A673 (cell line): Measurements from ENCODE around the gene TBC1D9B. TPM values are rescaled to one million over a fixed set of nuclear protein-coding genes. Genes with fewer than 3 reads are reported as not detected.

Experiments
- BruUV-seq: library from RNA; stranded (reverse); fragments of 400-500 nt; replicated peaks from 2 replicates; lab custom pipeline; 2021; lab: Mats Ljungman, UMichigan
- CTCF ChIA-PET: fragments of 300-600 bp; sonication (Branson Sonifier 250); formaldehyde crosslinking; loops from one replicate; lab custom pipeline; 2022; ENCODE audit warnings: antibody characterized with exemption; lab: Charles Lee
- POLR2A ChIA-PET: fragments of 300-600 bp; sonication (Branson Sonifier 250); formaldehyde crosslinking; loops from one replicate; lab custom pipeline; 2022; ENCODE audit warnings: antibody characterized with exemption; ENCODE audit not compliant: low non-redundant PET; lab: Charles Lee
- DNase-seq: peaks from one replicate; pipeline ENCODE4 v3.0.0-alpha.2; 2015; ENCODE audit warnings: low spot score
- H3K27ac ChIP-seq: fragments of 200-600 bp; sonication (generic); 2 replicates; pipeline ENCODE4 v1.5.1; 2016; ENCODE audit warnings: mixed run types, low read depth, mild to moderate bottlenecking, mixed read lengths, antibody characterized with exemption, low read length; ENCODE audit not compliant: poor library complexity, severe bottlenecking
- H3K27me3 ChIP-seq: fragments of 200-600 bp; sonication (generic); replicated peaks from 2 replicates; pipeline ENCODE4 v1.6.1; 2017; ENCODE audit warnings: mixed run types, low read depth, mild to moderate bottlenecking, mixed read lengths, antibody characterized with exemption, low read length; ENCODE audit not compliant: insufficient read depth, poor library complexity
- H3K36me3 ChIP-seq: fragments of 200-600 bp; sonication (generic); 2 replicates; pipeline ENCODE4 v1.6.1; 2016; ENCODE audit warnings: mixed run types, mild to moderate bottlenecking, mixed read lengths, antibody characterized with exemption, low read length; ENCODE audit not compliant: insufficient read depth, poor library complexity, severe bottlenecking
- H3K4me1 ChIP-seq: fragments of 200-600 bp; sonication (generic); 2 replicates; pipeline ENCODE4 v1.6.1; 2017; ENCODE audit warnings: mixed run types, mild to moderate bottlenecking, mixed read lengths, antibody characterized with exemption, low read length; ENCODE audit not compliant: insufficient read depth, poor library complexity, severe bottlenecking
- H3K4me3 ChIP-seq: fragments of 200-600 bp; sonication (generic); 2 replicates; pipeline ENCODE4 v1.5.1; 2016; ENCODE audit warnings: low read depth, mixed run types, mild to moderate bottlenecking, mixed read lengths, low read length; ENCODE audit not compliant: poor library complexity, severe bottlenecking
- H3K9me3 ChIP-seq: fragments of 200-600 bp; sonication (generic); 2 replicates; pipeline ENCODE4 v1.6.1; 2016; ENCODE audit warnings: mixed run types, low read depth, mild to moderate bottlenecking, mixed read lengths, antibody characterized with exemption, low read length; ENCODE audit not compliant: poor library complexity, severe bottlenecking
- EZH2 ChIP-seq: fragments of 200-600 bp; sonication (generic); IDR thresholded peaks from 2 replicates; pipeline ENCODE4 v1.6.1; 2017; ENCODE audit warnings: borderline replicate concordance, low read depth, mild to moderate bottlenecking, mixed read lengths, antibody characterized with exemption, low read length; ENCODE audit not compliant: poor library complexity, severe bottlenecking
- intact Hi-C: fragments of 100-400 bp; cut with micrococcal nuclease; formaldehyde crosslinking; loops from one replicate; pipeline ENCODE4 v1.10.0; 2022; ENCODE audit not compliant: unreplicated experiment
- total RNA-seq: library from RNA; stranded (reverse); gene quantifications from 2 replicates; pipeline ENCODE4 v1.2.3, GENCODE V29; 2021
- TF ChIP-seq, protein P1 (sequence below): fragments of 300-800, 200-600 bp; sonication (generic); conservative IDR thresholded peaks from 2 replicates; pipeline ENCODE4 v1.5.1; 2017; ENCODE audit warnings: low read depth, mild to moderate bottlenecking, antibody characterized with exemption, low read length, moderate library complexity, mixed read lengths

TBC1D9B gene
- total RNA-seq, 1 experiment from 2014 or later, result 68.2 TPM

DNA sequence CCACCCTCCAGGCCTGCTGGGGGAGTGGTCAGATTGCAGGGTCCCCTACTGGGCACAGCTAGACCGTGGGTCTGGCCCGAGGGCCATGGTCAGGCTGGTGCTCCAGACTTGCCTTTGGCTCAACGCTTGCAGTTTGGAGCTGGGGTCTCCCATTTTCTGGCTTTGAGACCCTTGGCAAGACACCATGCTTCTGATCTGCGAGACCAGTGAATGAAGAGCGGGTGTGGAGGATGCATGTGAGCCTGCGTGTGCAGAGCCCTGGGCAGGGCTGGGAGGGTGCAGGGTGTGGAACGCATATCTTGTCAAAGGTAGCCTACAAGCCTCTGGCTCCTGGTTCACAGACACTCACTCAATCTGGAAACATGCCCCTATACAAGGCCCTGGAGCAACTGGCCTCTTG is 43.0 kb downstream of the TBC1D9B start:
- no peaks in the 10 kb centered on the region for H3K9me3 ChIP-seq
- peaks cover 11% of the 10 kb centered on the region for H3K36me3 ChIP-seq
- no peak for TF ChIP-seq EZH2
- TF ChIP-seq, protein P1, sequence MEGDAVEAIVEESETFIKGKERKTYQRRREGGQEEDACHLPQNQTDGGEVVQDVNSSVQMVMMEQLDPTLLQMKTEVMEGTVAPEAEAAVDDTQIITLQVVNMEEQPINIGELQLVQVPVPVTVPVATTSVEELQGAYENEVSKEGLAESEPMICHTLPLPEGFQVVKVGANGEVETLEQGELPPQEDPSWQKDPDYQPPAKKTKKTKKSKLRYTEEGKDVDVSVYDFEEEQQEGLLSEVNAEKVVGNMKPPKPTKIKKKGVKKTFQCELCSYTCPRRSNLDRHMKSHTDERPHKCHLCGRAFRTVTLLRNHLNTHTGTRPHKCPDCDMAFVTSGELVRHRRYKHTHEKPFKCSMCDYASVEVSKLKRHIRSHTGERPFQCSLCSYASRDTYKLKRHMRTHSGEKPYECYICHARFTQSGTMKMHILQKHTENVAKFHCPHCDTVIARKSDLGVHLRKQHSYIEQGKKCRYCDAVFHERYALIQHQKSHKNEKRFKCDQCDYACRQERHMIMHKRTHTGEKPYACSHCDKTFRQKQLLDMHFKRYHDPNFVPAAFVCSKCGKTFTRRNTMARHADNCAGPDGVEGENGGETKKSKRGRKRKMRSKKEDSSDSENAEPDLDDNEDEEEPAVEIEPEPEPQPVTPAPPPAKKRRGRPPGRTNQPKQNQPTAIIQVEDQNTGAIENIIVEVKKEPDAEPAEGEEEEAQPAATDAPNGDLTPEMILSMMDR, result no peak
- no peak for DNase-seq
- no peak overlapping the region for H3K27ac ChIP-seq
- no peaks in the 10 kb centered on the region for H3K4me1 ChIP-seq
- H3K4me3 ChIP-seq, result no peak overlapping the region
- ChIA-PET CTCF (no interaction called here), POLR2A (no interaction called here)
- no TSS peak for BruUV-seq
- no peaks in the 10 kb centered on the region for H3K27me3 ChIP-seq
- intact Hi-C loops, result no loop called here

DNA sequence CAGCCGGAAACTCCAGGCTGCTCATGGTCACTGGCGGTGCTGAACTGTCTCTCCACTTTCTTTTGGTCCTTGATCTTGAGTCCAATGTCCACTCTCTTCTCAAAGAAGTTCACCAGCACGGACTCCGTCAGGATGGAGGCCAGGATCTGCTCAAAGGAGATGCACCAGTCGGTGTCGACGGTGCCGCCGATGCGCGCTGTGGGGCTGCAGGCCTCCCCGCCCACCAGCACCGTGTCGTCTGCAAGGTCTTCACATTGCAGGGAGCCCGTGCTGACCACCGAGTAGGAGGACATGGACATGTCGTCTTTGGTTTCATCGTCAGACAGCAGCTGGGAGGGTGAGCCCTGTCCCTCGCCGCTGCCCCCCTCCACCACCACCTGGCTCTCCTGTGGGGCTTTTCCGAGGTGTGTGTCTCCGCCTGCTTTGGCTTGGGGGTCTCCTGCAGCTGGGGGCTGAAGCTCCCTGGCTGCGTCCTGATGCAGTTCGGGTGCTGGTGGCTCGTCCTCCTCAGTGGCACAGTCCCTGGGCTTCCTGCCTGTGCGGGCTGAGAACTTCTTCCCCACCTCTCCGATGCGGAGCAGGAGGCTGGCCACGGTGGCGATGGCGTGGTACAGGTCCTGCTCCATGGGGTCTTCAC is 44.1 kb downstream of the TBC1D9B start:
- Histone ChIP-seq H3K27ac (no peak overlapping the region), H3K36me3 (peaks cover 11% of the 10 kb centered on the region), H3K27me3 (no peaks in the 10 kb centered on the region), H3K9me3 (no peaks in the 10 kb centered on the region), H3K4me3 (no peak overlapping the region), H3K4me1 (no peaks in the 10 kb centered on the region)
- TF ChIP-seq, protein P1, result no peak
- no peak for TF ChIP-seq EZH2
- intact Hi-C loops, result no loop called here
- no TSS peak for BruUV-seq
- ChIA-PET POLR2A (no interaction called here), CTCF (no interaction called here)
- no peak for DNase-seq

DNA sequence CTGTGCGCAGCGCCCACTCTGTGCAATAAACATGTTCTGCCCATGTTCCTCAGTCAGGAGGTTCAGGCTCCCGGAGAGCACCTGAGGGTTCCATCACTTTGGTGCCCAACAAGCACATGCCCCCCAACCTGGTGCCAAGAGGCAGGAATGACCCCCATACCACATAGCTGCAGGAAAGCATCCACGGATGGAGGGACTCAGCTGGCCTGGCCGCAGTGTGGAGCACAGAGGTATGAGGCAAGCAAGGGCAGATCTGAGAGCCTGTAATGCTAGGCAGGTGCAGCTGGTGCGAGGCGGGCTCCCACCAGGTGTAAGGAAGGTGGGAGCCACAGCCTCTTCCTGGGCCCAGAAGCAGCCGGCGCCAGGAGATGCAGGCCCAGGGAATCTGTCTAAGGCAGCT is 44.8 kb downstream of the TBC1D9B start:
- H3K36me3 ChIP-seq, result peaks cover 11% of the 10 kb centered on the region
- CTCF ChIA-PET, result no interaction called here
- TF ChIP-seq, protein P1, result no peak
- TF ChIP-seq EZH2, result no peak

More for the DNA sequence above, 44.8 kb downstream of the TBC1D9B start:
- H3K4me3 ChIP-seq, result no peak overlapping the region
- no peak for DNase-seq
- H3K9me3 ChIP-seq, result no peaks in the 10 kb centered on the region
- POLR2A ChIA-PET, result no interaction called here
- no peaks in the 10 kb centered on the region for H3K4me1 ChIP-seq
- no peak overlapping the region for H3K27ac ChIP-seq
- H3K27me3 ChIP-seq, result no peaks in the 10 kb centered on the region
- intact Hi-C loops, result no loop called here
- BruUV-seq, result no TSS peak
